GM12878 (cell line): Measurements from ENCODE around the gene SIRT7. TPM values are rescaled to one million over a fixed set of nuclear protein-coding genes. Genes with fewer than 3 reads are reported as not detected.

Experiments used
- ATF7 ChIP-seq: fragments of 450-650 bp; IDR thresholded peaks from 2 replicates; pipeline ENCODE4 v1.6.1; 2016; ENCODE audit warnings: low read depth, mild to moderate bottlenecking
- CHD1 ChIP-seq: IDR thresholded peaks from 2 replicates; pipeline ENCODE4 v1.6.1; 2012; ENCODE audit warnings: low read depth, low read length, improper control_type of control experiment
- CHD2 ChIP-seq: IDR thresholded peaks from 2 replicates; pipeline ENCODE4 v1.6.1; 2011; ENCODE audit warnings: low read depth, low read length, improper control_type of control experiment, borderline replicate concordance
- CREB1 ChIP-seq: IDR thresholded peaks from 2 replicates; pipeline ENCODE4 v1.6.1; 2012; ENCODE audit warnings: low read depth, mild to moderate bottlenecking, inconsistent platforms
- DPF2 ChIP-seq: fragments of 450-650 bp; IDR thresholded peaks from 2 replicates; pipeline ENCODE4 v1.6.1; 2017; ENCODE audit warnings: mild to moderate bottlenecking
- EP300 ChIP-seq, 2 experiments: fragments of 150-350 bp in 1 of 2; IDR thresholded peaks; 2 replicates each; pipeline ENCODE4 v1.6.1; 2011 to 2012; ENCODE audit warnings: low read depth in 2 of 2, low read length in 2 of 2, borderline replicate concordance in 1 of 2, improper control_type of control experiment in 1 of 2, inconsistent platforms in 1 of 2; ENCODE audit not compliant: control insufficient read depth in 1 of 2
- HCFC1 ChIP-seq: fragments of 150-350 bp; IDR thresholded peaks from 2 replicates; pipeline ENCODE4 v1.6.1; 2014; ENCODE audit warnings: low read length
- IKZF1 ChIP-seq: fragments of 450-650 bp; conservative IDR thresholded peaks from 2 replicates; pipeline ENCODE4 v1.6.1; 2017; ENCODE audit warnings: antibody characterized with exemption, mild to moderate bottlenecking
- KAT2A ChIP-seq: conservative IDR thresholded peaks from 2 replicates; pipeline ENCODE4 v1.6.1; 2011; ENCODE audit warnings: low read depth, low read length; ENCODE audit not compliant: control insufficient read depth
- KLF5 ChIP-seq: fragments of 450-650 bp; IDR thresholded peaks from 2 replicates; pipeline ENCODE4 v1.6.1; 2014; ENCODE audit warnings: mild to moderate bottlenecking; ENCODE audit not compliant: partially characterized antibody
- PAX5 ChIP-seq: IDR thresholded peaks from 2 replicates; pipeline ENCODE4 v1.6.1; 2011; ENCODE audit warnings: low read depth, low read length, borderline replicate concordance
- SMARCA5 ChIP-seq: fragments of 450-650 bp; IDR thresholded peaks from 2 replicates; pipeline ENCODE4 v1.6.1; 2017; ENCODE audit warnings: mild to moderate bottlenecking
- ZNF207 ChIP-seq: fragments of 450-650 bp; IDR thresholded peaks from 2 replicates; pipeline ENCODE4 v1.6.1; 2014; ENCODE audit warnings: antibody characterized with exemption, mild to moderate bottlenecking, borderline replicate concordance
- polyA plus RNA-seq, 11 experiments: library from polyadenylated mRNA; depleted of rRNA in 4 of 11; unstranded in 6 of 11; stranded (reverse) in 5 of 11; fragments of >200 nt; fragmentation: Nextera tagmentation in 4 of 11; fragmentation: Illumina TruSeq in 1 of 11; extraction: Ambion mirVana in 4 of 11; extraction: Trizol in 1 of 11; gene quantifications; 1 replicate in 1 of 11; 2 replicates in 10 of 11; pipeline versions ENCODE4 v1.2.1 to v1.2.3, GENCODE V29; 2011 to 2016; ENCODE audit warnings: inconsistent platforms in 2 of 11, missing spikeins in 2 of 11, low read depth in 1 of 11
- total RNA-seq, 4 experiments: library from RNA; depleted of rRNA in 3 of 4; stranded (reverse); fragments of >200 nt in 3 of 4; fragmentation: Illumina TruSeq in 1 of 4; extraction: Trizol in 1 of 4; gene quantifications; 2 replicates each; pipeline versions ENCODE4 v1.2.1 to v1.2.3, GENCODE V29; 2013 to 2021
- TF ChIP-seq, protein P1 (sequence below): IDR thresholded peaks from 2 replicates; pipeline ENCODE4 v1.6.1; 2012; ENCODE audit warnings: improper control_type of control experiment, low read depth, low read length; ENCODE audit not compliant: insufficient replicate concordance
- TF ChIP-seq, protein P2 (sequence below): IDR thresholded peaks from 2 replicates; pipeline ENCODE4 v1.6.1; 2012; ENCODE audit warnings: low read depth, low read length, improper control_type of control experiment
- TF ChIP-seq, protein P3 (sequence below): IDR thresholded peaks from 2 replicates; pipeline ENCODE4 v1.6.1; 2011; ENCODE audit warnings: borderline replicate concordance, low read depth, mild to moderate bottlenecking, moderate library complexity, low read length; ENCODE audit not compliant: insufficient read depth, poor library complexity, severe bottlenecking
- TF ChIP-seq, protein P4 (sequence below): IDR thresholded peaks from 2 replicates; pipeline ENCODE4 v1.6.1; 2012; ENCODE audit warnings: low read depth, low read length, improper control_type of control experiment

SIRT7 gene
- total and polyA plus RNA-seq, 10 of the 15 experiments (the other 5 are each of a cell fraction or from before 2014, with no cell fraction given), result 1.2 to 56.2 (median 22.7) TPM

DNA sequence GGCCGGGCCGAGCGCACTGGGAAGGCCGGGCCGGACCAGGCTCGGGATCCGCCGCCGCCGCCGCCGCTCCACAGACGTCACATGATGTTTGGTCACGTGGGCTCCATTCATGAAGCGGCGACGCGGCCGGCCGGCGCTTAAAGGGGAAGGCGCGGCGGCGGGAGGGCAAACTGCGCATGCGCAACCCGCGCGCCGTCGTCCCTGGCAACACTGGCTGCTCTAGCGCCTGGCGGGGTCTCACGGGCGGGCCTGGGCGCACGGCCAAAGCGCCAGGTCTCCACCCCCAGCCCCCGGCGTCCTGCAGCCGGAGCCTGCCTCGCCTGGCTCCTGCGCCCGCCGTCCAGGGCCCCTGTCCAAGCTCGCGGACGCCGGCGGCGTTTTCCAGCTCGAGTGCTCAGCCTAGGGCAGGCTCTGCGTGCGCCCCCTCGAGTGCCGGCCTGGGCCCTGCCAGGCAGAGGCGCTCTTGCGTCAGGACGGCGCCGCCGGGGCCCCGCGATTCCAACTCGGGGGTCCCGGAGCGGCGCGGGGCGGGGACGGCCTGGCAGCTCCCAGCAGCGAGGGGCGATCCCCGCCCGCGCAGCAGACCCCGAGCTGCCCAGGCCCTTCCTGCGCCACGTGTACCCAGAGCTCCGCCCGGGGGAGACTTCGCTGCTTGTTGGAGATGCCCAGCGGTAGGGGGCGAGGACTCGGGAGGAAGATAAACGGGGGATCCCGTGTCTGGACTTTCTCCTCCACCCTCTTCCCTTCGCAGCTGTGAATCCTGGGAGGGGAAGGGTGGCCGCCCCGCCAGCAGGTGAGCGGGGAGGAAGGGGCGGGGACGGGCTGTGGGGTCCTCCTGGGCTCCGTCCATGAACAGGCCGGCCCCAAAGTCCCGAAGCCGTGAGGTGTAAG, 9.9 kb upstream of the SIRT7 start, which contains the start of gene MAFG (continued):
- TF ChIP-seq CREB1 (peak; percentile 83), EP300 (IDR thresholded peaks at IDR 0.05; ENCODE audit: borderline replicate concordance in 1 of 2, control insufficient read depth in 1 of 2, low read depth in 2 of 2, low read length in 2 of 2) (0 out of 4 replicates have a peak, but pooled peaks of 1 of the 2 experiments have one; percentile 11), PAX5 (no peak; the same call in 1 of the 2 replicates), CHD2 (0 out of 2 replicates have a peak, but pooled peaks have one; percentile 12), ZNF207 (peak; percentile 92; the same call in 1 of the 2 replicates), KLF5 (peak; percentile 80), SMARCA5 (no peak; the same call in none of the 2 replicates), HCFC1 (peak; percentile 24; the same call in 1 of the 2 replicates), DPF2 (peak; percentile 90), IKZF1 (peak; percentile 100), ATF7 (no peak), KAT2A (no peak), CHD1 (no peak)
- TF ChIP-seq, protein P1, sequence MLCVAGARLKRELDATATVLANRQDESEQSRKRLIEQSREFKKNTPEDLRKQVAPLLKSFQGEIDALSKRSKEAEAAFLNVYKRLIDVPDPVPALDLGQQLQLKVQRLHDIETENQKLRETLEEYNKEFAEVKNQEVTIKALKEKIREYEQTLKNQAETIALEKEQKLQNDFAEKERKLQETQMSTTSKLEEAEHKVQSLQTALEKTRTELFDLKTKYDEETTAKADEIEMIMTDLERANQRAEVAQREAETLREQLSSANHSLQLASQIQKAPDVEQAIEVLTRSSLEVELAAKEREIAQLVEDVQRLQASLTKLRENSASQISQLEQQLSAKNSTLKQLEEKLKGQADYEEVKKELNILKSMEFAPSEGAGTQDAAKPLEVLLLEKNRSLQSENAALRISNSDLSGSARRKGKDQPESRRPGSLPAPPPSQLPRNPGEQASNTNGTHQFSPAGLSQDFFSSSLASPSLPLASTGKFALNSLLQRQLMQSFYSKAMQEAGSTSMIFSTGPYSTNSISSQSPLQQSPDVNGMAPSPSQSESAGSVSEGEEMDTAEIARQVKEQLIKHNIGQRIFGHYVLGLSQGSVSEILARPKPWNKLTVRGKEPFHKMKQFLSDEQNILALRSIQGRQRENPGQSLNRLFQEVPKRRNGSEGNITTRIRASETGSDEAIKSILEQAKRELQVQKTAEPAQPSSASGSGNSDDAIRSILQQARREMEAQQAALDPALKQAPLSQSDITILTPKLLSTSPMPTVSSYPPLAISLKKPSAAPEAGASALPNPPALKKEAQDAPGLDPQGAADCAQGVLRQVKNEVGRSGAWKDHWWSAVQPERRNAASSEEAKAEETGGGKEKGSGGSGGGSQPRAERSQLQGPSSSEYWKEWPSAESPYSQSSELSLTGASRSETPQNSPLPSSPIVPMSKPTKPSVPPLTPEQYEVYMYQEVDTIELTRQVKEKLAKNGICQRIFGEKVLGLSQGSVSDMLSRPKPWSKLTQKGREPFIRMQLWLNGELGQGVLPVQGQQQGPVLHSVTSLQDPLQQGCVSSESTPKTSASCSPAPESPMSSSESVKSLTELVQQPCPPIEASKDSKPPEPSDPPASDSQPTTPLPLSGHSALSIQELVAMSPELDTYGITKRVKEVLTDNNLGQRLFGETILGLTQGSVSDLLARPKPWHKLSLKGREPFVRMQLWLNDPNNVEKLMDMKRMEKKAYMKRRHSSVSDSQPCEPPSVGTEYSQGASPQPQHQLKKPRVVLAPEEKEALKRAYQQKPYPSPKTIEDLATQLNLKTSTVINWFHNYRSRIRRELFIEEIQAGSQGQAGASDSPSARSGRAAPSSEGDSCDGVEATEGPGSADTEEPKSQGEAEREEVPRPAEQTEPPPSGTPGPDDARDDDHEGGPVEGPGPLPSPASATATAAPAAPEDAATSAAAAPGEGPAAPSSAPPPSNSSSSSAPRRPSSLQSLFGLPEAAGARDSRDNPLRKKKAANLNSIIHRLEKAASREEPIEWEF, result no peak
- TF ChIP-seq, protein P2, sequence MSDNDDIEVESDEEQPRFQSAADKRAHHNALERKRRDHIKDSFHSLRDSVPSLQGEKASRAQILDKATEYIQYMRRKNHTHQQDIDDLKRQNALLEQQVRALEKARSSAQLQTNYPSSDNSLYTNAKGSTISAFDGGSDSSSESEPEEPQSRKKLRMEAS, result peak; percentile 85
- TF ChIP-seq, protein P3, sequence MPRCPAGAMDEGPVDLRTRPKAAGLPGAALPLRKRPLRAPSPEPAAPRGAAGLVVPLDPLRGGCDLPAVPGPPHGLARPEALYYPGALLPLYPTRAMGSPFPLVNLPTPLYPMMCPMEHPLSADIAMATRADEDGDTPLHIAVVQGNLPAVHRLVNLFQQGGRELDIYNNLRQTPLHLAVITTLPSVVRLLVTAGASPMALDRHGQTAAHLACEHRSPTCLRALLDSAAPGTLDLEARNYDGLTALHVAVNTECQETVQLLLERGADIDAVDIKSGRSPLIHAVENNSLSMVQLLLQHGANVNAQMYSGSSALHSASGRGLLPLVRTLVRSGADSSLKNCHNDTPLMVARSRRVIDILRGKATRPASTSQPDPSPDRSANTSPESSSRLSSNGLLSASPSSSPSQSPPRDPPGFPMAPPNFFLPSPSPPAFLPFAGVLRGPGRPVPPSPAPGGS, result no peak
- TF ChIP-seq, protein P4, sequence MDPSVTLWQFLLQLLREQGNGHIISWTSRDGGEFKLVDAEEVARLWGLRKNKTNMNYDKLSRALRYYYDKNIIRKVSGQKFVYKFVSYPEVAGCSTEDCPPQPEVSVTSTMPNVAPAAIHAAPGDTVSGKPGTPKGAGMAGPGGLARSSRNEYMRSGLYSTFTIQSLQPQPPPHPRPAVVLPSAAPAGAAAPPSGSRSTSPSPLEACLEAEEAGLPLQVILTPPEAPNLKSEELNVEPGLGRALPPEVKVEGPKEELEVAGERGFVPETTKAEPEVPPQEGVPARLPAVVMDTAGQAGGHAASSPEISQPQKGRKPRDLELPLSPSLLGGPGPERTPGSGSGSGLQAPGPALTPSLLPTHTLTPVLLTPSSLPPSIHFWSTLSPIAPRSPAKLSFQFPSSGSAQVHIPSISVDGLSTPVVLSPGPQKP, result no peak
